Measurements from ENCODE around the gene FOSL2. TPM values are rescaled to one million over a fixed set of nuclear protein-coding genes. Genes with fewer than 3 reads are reported as not detected.
A peak's percentile ranks its signal among the peaks of the same experiment; 100 is the strongest.

FOSL2 gene
- total RNA-seq, result 40.9 TPM
- polyA plus RNA-seq, result 112 TPM

- WGBS, result under 1% methylated on average over 91 of the region's 93 CpGs
- Histone ChIP-seq H3K27ac (ENCODE audit: low read depth) (peak within 1 kb of the TSS; percentile 100), H3K4me3 (ENCODE audit: low read depth, low read length) (peak within 1 kb of the TSS; percentile 98), H3K36me3 (ENCODE audit: insufficient read depth) (no peaks in the 10 kb centered on the region), H3K4me1 (ENCODE audit: insufficient read depth) (no peaks in the 10 kb centered on the region)
- DNase-seq (ENCODE audit: extremely low spot score), result peak; percentile 99
Observed at GRCh38 chr2:28392297-28393113, at the start of gene FOSL2. FOSL2 (plus strand) TSS chr2:28392858; CDS start chr2:28393721, 863 bp downstream.

- 78% methylated on average over 5 of the region's 5 CpGs for WGBS
- no peak for DNase-seq (ENCODE audit: extremely low spot score)
- no peaks in the 10 kb centered on the region for H3K36me3 ChIP-seq (ENCODE audit: insufficient read depth)
- H3K27ac ChIP-seq (ENCODE audit: low read depth), result no peak overlapping the region
- H3K4me3 ChIP-seq (ENCODE audit: low read depth, low read length), result no peak overlapping the region
- H3K4me1 ChIP-seq (ENCODE audit: insufficient read depth), result no peaks in the 10 kb centered on the region
Observed at GRCh38 chr2:28343184-28343942, 49.3 kb upstream of the FOSL2 start.

GRCh38 chr2:28343971-28344715 lies 48.5 kb upstream of the FOSL2 start:
- Histone ChIP-seq H3K4me3 (ENCODE audit: low read depth, low read length) (no peak overlapping the region), H3K4me1 (ENCODE audit: insufficient read depth) (no peaks in the 10 kb centered on the region), H3K27ac (ENCODE audit: low read depth) (no peak overlapping the region), H3K36me3 (ENCODE audit: insufficient read depth) (no peaks in the 10 kb centered on the region)
- DNase-seq (ENCODE audit: extremely low spot score), result no peak
- WGBS, result 90% methylated on average over 20 of the region's 20 CpGs

GRCh38 chr2:28344756-28345373 lies 47.8 kb upstream of the FOSL2 start:
- Histone ChIP-seq H3K4me3 (ENCODE audit: low read depth, low read length) (no peak overlapping the region), H3K4me1 (ENCODE audit: insufficient read depth) (no peaks in the 10 kb centered on the region), H3K36me3 (ENCODE audit: insufficient read depth) (no peaks in the 10 kb centered on the region), H3K27ac (ENCODE audit: low read depth) (no peak overlapping the region)
- WGBS, result 94% methylated on average over 30 of the region's 30 CpGs
- no peak for DNase-seq (ENCODE audit: extremely low spot score)

GRCh38 chr2:28345619-28346018 lies 47.0 kb upstream of the FOSL2 start:
- Histone ChIP-seq H3K4me3 (ENCODE audit: low read depth, low read length) (no peak overlapping the region), H3K36me3 (ENCODE audit: insufficient read depth) (no peaks in the 10 kb centered on the region), H3K27ac (ENCODE audit: low read depth) (no peak overlapping the region), H3K4me1 (ENCODE audit: insufficient read depth) (no peaks in the 10 kb centered on the region)
- WGBS, result 69% methylated on average over 8 of the region's 8 CpGs
- DNase-seq (ENCODE audit: extremely low spot score), result no peak

- H3K36me3 ChIP-seq (ENCODE audit: insufficient read depth), result no peaks in the 10 kb centered on the region
- H3K4me1 ChIP-seq (ENCODE audit: insufficient read depth), result no peaks in the 10 kb centered on the region
- 28% methylated on average over 6 of the region's 6 CpGs for WGBS
- H3K4me3 ChIP-seq (ENCODE audit: low read depth, low read length), result no peak overlapping the region
- no peak for DNase-seq (ENCODE audit: extremely low spot score)
- no peak overlapping the region for H3K27ac ChIP-seq (ENCODE audit: low read depth)
Observed at GRCh38 chr2:28346587-28346986, 46.1 kb upstream of the FOSL2 start.

- 93% methylated on average over 6 of the region's 6 CpGs for WGBS
- no peaks in the 10 kb centered on the region for H3K36me3 ChIP-seq (ENCODE audit: insufficient read depth)
- no peak overlapping the region for H3K27ac ChIP-seq (ENCODE audit: low read depth)
- no peaks in the 10 kb centered on the region for H3K4me1 ChIP-seq (ENCODE audit: insufficient read depth)
- DNase-seq (ENCODE audit: extremely low spot score), result no peak
- H3K4me3 ChIP-seq (ENCODE audit: low read depth, low read length), result no peak overlapping the region
Observed at GRCh38 chr2:28347193-28347592, 45.5 kb upstream of the FOSL2 start.

GRCh38 chr2:28347596-28347995 lies 45.1 kb upstream of the FOSL2 start:
- no peaks in the 10 kb centered on the region for H3K36me3 ChIP-seq (ENCODE audit: insufficient read depth)
- no peak overlapping the region for H3K4me3 ChIP-seq (ENCODE audit: low read depth, low read length)
- no peaks in the 10 kb centered on the region for H3K4me1 ChIP-seq (ENCODE audit: insufficient read depth)
- no peak overlapping the region for H3K27ac ChIP-seq (ENCODE audit: low read depth)
- DNase-seq (ENCODE audit: extremely low spot score), result no peak
- 77% methylated on average over 9 of the region's 9 CpGs for WGBS

- H3K36me3 ChIP-seq (ENCODE audit: insufficient read depth), result no peaks in the 10 kb centered on the region
- H3K27ac ChIP-seq (ENCODE audit: low read depth), result no peak overlapping the region
- no peak overlapping the region for H3K4me3 ChIP-seq (ENCODE audit: low read depth, low read length)
- DNase-seq (ENCODE audit: extremely low spot score), result no peak
- H3K4me1 ChIP-seq (ENCODE audit: insufficient read depth), result no peaks in the 10 kb centered on the region
- 82% methylated on average over 10 of the region's 10 CpGs for WGBS
Observed at GRCh38 chr2:28348149-28348567, 44.5 kb upstream of the FOSL2 start.

- no peak for DNase-seq (ENCODE audit: extremely low spot score)
- Histone ChIP-seq H3K4me3 (ENCODE audit: low read depth, low read length) (no peak overlapping the region), H3K27ac (ENCODE audit: low read depth) (no peak overlapping the region), H3K4me1 (ENCODE audit: insufficient read depth) (no peaks in the 10 kb centered on the region), H3K36me3 (ENCODE audit: insufficient read depth) (no peaks in the 10 kb centered on the region)
- WGBS, result 94% methylated on average over 11 of the region's 11 CpGs
Observed at GRCh38 chr2:28348921-28349320, 43.7 kb upstream of the FOSL2 start.

- H3K36me3 ChIP-seq (ENCODE audit: insufficient read depth), result no peaks in the 10 kb centered on the region
- H3K4me3 ChIP-seq (ENCODE audit: low read depth, low read length), result no peak overlapping the region
- H3K4me1 ChIP-seq (ENCODE audit: insufficient read depth), result no peaks in the 10 kb centered on the region
- H3K27ac ChIP-seq (ENCODE audit: low read depth), result no peak overlapping the region
- no peak for DNase-seq (ENCODE audit: extremely low spot score)
- 89% methylated on average over 11 of the region's 11 CpGs for WGBS
Observed at GRCh38 chr2:28349546-28350165, 43.0 kb upstream of the FOSL2 start.

GRCh38 chr2:28350196-28350595 lies 42.5 kb upstream of the FOSL2 start:
- Histone ChIP-seq H3K27ac (ENCODE audit: low read depth) (no peak overlapping the region), H3K4me3 (ENCODE audit: low read depth, low read length) (no peak overlapping the region), H3K4me1 (ENCODE audit: insufficient read depth) (no peaks in the 10 kb centered on the region), H3K36me3 (ENCODE audit: insufficient read depth) (no peaks in the 10 kb centered on the region)
- WGBS, result 95% methylated on average over 17 of the region's 17 CpGs
- DNase-seq (ENCODE audit: extremely low spot score), result no peak

GRCh38 chr2:28350791-28351285 lies 41.8 kb upstream of the FOSL2 start:
- Histone ChIP-seq H3K4me3 (ENCODE audit: low read depth, low read length) (no peak overlapping the region), H3K27ac (ENCODE audit: low read depth) (no peak overlapping the region), H3K4me1 (ENCODE audit: insufficient read depth) (no peaks in the 10 kb centered on the region), H3K36me3 (ENCODE audit: insufficient read depth) (no peaks in the 10 kb centered on the region)
- no peak for DNase-seq (ENCODE audit: extremely low spot score)
- WGBS, result 97% methylated on average over 11 of the region's 11 CpGs

Data from urinary bladder (tissue), 4 donors.